ENCODE data around the gene OTUB1.

The OTUB1 gene

DNA sequence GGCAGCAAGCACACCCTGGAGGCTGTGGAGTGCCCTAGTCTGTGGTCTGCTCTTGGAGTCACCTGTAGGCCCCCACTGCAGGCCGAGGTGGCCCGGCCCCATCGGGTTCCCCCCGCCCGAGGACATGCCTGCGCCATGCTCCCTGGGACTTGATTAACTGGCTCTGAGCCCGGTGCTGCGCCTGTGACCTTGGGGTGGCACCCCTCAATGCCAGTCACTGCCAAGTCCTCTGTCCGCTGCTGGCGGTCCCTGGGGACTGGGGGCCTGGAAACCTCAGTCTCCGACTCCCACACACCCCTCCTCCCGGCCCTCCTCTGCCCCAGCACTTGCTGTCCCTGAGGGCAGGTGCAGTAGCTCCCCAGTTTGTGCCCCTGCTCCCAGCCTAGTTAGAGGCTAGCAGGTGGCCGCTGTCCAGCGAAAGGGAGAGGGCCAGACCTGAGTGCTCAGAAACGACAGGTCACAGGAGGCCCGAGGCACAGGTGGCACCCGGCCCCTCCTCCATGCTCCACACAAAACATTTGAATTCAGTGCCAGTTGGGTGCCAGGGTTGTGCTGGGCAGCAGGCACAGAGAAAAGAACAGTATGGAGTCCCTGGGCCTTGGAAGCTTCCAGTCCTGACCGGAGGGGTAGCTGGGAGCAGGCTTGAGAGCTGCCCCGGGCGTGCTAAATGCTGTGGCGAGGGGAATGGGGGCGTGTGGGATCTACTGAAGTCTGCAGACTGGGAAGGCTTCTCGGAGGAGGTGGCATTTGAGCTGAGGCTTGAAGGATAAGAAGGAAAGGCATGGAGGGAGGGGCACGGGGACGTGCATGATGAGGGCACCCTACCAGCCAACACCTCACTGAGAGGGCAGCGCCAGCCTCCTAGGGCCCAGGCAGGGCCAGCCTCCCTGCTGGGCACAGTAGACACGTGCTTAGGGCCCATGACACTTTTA lies 33.1 kb downstream of the OTUB1 start:
- Histone ChIP-seq H3K4me2 (ENCODE audit: low read length) (no peak overlapping the region), H3K79me2 (ENCODE audit: low read length) (no peaks in the 10 kb centered on the region), H3K9ac (ENCODE audit: low read length) (no peak overlapping the region), H3K4me1 (ENCODE audit: low read length) (no peaks in the 10 kb centered on the region), H3K36me3 (replicated peaks; ENCODE audit: low read depth, low read length) (no peaks in the 10 kb centered on the region), H3K9me3 (ENCODE audit: insufficient read depth, low read length) (no peaks in the 10 kb centered on the region), H2AFZ (ENCODE audit: low read depth, low read length) (no peak overlapping the region), H3K27me3 (ENCODE audit: low read depth, low read length) (no peaks in the 10 kb centered on the region; the same call in 1 of the 2 replicates), H4K20me1 (ENCODE audit: insufficient read depth, low read length) (0 out of 2 replicates have a peak, but pooled peaks cover 3% of the 10 kb centered on the region), H3K27ac (ENCODE audit: low read length) (no peak overlapping the region), H3K4me3 (ENCODE audit: low read length) (no peak overlapping the region)
- no peak for TF ChIP-seq EZH2phosphoT487 (IDR thresholded peaks at IDR 0.05; ENCODE audit: low read depth)
- TF ChIP-seq, protein P1, sequence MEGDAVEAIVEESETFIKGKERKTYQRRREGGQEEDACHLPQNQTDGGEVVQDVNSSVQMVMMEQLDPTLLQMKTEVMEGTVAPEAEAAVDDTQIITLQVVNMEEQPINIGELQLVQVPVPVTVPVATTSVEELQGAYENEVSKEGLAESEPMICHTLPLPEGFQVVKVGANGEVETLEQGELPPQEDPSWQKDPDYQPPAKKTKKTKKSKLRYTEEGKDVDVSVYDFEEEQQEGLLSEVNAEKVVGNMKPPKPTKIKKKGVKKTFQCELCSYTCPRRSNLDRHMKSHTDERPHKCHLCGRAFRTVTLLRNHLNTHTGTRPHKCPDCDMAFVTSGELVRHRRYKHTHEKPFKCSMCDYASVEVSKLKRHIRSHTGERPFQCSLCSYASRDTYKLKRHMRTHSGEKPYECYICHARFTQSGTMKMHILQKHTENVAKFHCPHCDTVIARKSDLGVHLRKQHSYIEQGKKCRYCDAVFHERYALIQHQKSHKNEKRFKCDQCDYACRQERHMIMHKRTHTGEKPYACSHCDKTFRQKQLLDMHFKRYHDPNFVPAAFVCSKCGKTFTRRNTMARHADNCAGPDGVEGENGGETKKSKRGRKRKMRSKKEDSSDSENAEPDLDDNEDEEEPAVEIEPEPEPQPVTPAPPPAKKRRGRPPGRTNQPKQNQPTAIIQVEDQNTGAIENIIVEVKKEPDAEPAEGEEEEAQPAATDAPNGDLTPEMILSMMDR (IDR thresholded peaks at IDR 0.05; ENCODE audit: low read depth, low read length): no peak

DNA sequence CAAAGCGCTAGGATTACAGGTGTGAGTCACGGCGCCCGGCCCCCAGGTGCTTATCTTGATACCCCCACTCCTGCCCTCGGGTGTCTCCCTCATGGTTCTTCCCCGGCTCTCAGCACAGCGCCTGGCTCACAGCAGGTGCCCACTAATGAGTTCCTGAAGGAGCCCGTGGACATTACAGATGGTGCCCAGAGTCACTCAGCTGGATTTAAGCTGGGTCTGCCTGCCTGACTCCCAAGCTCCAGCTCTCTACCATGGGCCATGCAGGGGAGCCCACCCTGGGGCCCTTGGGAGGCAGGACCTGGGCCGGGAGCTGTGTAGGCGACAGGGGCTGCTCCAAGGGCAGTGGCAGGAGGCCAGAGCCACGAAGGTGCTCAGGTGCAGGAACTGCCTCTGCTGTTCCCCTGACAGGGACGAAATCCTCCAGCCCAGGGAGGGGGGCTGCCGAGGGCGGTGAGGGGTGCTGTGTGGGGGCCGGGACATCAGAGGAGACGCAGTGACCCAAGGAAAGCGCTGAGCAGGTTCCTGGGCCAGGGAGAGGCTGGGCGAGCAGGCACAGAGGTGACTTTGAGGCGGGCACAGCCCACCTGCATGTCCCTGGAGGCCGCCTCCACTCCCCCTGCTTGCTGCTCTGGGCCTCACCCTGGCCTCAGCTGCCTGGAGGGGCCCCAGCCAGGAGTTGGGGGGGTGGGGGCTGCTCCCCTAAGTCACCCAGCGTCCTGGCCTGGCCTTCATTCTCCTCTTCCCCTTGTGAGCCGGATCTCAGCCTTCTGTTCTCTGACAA lies 34.9 kb downstream of the OTUB1 start:
- H3K4me1 ChIP-seq (ENCODE audit: low read length): no peaks in the 10 kb centered on the region
- H2AFZ ChIP-seq (ENCODE audit: low read depth, low read length): no peak overlapping the region
- H3K27ac ChIP-seq (ENCODE audit: low read length): no peak overlapping the region
- no peaks in the 10 kb centered on the region; the same call in 1 of the 2 replicates for H3K27me3 ChIP-seq (ENCODE audit: low read depth, low read length)
- H3K9me3 ChIP-seq (ENCODE audit: insufficient read depth, low read length): no peaks in the 10 kb centered on the region
- H3K9ac ChIP-seq (ENCODE audit: low read length): no peak overlapping the region
- H3K4me2 ChIP-seq (ENCODE audit: low read length): no peak overlapping the region
- H3K4me3 ChIP-seq (ENCODE audit: low read length): no peak overlapping the region
- H3K79me2 ChIP-seq (ENCODE audit: low read length): no peaks in the 10 kb centered on the region
- no peaks in the 10 kb centered on the region for H3K36me3 ChIP-seq (replicated peaks; ENCODE audit: low read depth, low read length)
- TF ChIP-seq, protein P1 (IDR thresholded peaks at IDR 0.05; ENCODE audit: low read depth, low read length): no peak
- TF ChIP-seq EZH2phosphoT487 (IDR thresholded peaks at IDR 0.05; ENCODE audit: low read depth): no peak
- H4K20me1 ChIP-seq (ENCODE audit: insufficient read depth, low read length): 0 out of 2 replicates have a peak, but pooled peaks cover 3% of the 10 kb centered on the region

DNA sequence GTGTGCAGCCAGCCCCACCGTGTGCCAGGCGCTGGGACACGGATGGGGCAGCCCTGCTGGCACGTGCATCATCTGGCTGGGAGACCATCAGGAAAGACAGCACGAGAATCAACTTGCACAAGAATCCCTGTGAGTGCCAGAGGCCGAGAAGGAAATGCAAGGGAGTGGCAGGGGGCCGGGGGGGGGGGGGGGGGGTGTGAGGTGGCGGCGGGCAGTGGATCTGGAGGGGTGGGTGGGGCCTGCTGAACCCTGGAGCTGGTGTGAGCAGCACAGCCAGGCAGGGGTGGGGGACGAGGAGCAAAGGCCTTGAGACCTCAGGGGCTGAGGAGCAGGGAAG lies 35.5 kb downstream of the OTUB1 start:
- TF ChIP-seq, protein P1 (IDR thresholded peaks at IDR 0.05; ENCODE audit: low read depth, low read length): no peak
- no peak for TF ChIP-seq EZH2phosphoT487 (IDR thresholded peaks at IDR 0.05; ENCODE audit: low read depth)
- H2AFZ ChIP-seq (ENCODE audit: low read depth, low read length): no peak overlapping the region
- no peak overlapping the region for H3K27ac ChIP-seq (ENCODE audit: low read length)
- H4K20me1 ChIP-seq (ENCODE audit: insufficient read depth, low read length): 0 out of 2 replicates have a peak, but pooled peaks cover 3% of the 10 kb centered on the region
- no peak overlapping the region for H3K4me2 ChIP-seq (ENCODE audit: low read length)
- no peak overlapping the region for H3K4me3 ChIP-seq (ENCODE audit: low read length)
- H3K9ac ChIP-seq (ENCODE audit: low read length): no peak overlapping the region
- peaks cover 3% of the 10 kb centered on the region; the same call in 1 of the 2 replicates for H3K27me3 ChIP-seq (ENCODE audit: low read depth, low read length)
- no peaks in the 10 kb centered on the region for H3K36me3 ChIP-seq (replicated peaks; ENCODE audit: low read depth, low read length)
- H3K4me1 ChIP-seq (ENCODE audit: low read length): no peaks in the 10 kb centered on the region
- no peaks in the 10 kb centered on the region for H3K79me2 ChIP-seq (ENCODE audit: low read length)
- H3K9me3 ChIP-seq (ENCODE audit: insufficient read depth, low read length): no peaks in the 10 kb centered on the region

Data from OCI-LY3 (cell line).